Measurements from ENCODE around the gene ETV4. TPM values are rescaled to one million over a fixed set of nuclear protein-coding genes. Genes with fewer than 3 reads are reported as not detected.

The ETV4 gene
- total and polyA plus RNA-seq, 2 of the 13 experiments (the other 11 are each of a cell fraction or from before 2014, with no cell fraction given), result 128 to 330 TPM

DNA sequence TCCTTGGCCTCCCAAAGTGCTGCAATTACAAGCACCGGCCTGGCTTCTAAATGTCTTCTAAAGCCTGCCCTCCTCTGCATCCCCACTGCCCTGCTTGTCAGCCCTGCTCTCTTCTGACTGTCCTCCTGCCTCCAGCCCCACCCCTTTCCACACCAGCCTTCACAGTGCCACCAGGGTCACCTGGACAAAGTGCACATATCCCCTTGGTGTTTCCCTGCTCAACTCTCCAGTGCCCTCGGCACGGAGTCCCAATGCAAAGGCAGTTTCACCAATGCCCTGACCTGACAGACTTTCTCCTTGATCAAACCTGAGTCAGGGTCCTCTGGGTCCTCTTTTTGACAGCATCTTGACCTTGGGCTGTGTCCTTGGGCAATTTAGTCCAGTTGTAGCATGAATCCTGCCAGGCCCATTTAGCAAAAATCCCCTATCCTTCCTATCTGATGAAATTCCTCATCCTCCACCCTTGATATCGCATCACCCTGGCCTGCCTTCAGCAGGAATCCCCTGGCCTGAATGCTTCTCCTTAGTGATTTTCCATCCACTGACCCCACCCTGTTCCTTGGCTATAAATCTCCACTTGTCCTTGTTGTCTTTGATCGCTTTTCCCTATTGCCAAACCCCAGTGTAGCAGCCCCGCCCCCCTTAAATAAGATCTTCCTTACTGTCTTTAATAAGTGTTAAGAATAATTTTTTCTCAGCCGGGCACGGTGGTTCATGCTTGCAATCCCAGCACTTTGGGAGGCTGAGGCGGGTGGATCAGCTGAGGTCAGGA lies 42.7 kb upstream of the ETV4 start (continued):
- TF ChIP-seq, protein P1, sequence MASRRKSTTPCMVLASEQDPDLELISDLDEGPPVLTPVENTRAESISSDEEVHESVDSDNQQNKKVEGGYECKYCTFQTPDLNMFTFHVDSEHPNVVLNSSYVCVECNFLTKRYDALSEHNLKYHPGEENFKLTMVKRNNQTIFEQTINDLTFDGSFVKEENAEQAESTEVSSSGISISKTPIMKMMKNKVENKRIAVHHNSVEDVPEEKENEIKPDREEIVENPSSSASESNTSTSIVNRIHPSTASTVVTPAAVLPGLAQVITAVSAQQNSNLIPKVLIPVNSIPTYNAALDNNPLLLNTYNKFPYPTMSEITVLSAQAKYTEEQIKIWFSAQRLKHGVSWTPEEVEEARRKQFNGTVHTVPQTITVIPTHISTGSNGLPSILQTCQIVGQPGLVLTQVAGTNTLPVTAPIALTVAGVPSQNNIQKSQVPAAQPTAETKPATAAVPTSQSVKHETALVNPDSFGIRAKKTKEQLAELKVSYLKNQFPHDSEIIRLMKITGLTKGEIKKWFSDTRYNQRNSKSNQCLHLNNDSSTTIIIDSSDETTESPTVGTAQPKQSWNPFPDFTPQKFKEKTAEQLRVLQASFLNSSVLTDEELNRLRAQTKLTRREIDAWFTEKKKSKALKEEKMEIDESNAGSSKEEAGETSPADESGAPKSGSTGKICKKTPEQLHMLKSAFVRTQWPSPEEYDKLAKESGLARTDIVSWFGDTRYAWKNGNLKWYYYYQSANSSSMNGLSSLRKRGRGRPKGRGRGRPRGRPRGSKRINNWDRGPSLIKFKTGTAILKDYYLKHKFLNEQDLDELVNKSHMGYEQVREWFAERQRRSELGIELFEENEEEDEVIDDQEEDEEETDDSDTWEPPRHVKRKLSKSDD (CRISPR knock-in tag; IDR thresholded peaks at IDR 0.05; ENCODE audit: low read depth), result 0 out of 2 replicates have a peak, but pooled peaks have one; percentile 35
- TF ChIP-seq GTF3A (CRISPR knock-in tag; conservative IDR thresholded peaks at IDR 0.05) (no peak), RFX1 (IDR thresholded peaks at IDR 0.05) (no peak), ZNF253 (CRISPR knock-in tag; IDR thresholded peaks at IDR 0.05; ENCODE audit: borderline replicate concordance) (no peak), CCDC6 (CRISPR knock-in tag; IDR thresholded peaks at IDR 0.05) (no peak), MTA3 (CRISPR knock-in tag; IDR thresholded peaks at IDR 0.05) (no peak), FOXK1 (CRISPR knock-in tag; IDR thresholded peaks at IDR 0.05; ENCODE audit: borderline replicate concordance, low read depth) (no peak), MED8 (CRISPR knock-in tag; IDR thresholded peaks at IDR 0.05; ENCODE audit: insufficient replicate concordance) (no peak), RARA (CRISPR knock-in tag; IDR thresholded peaks at IDR 0.05) (peak; percentile 76), ZFX (CRISPR knock-in tag; IDR thresholded peaks at IDR 0.05; ENCODE audit: low read depth) (peak; percentile 31; the same call in 1 of the 2 replicates), ZNF589 (CRISPR knock-in tag; conservative IDR thresholded peaks at IDR 0.05) (no peak)
- TF ChIP-seq, protein P2, sequence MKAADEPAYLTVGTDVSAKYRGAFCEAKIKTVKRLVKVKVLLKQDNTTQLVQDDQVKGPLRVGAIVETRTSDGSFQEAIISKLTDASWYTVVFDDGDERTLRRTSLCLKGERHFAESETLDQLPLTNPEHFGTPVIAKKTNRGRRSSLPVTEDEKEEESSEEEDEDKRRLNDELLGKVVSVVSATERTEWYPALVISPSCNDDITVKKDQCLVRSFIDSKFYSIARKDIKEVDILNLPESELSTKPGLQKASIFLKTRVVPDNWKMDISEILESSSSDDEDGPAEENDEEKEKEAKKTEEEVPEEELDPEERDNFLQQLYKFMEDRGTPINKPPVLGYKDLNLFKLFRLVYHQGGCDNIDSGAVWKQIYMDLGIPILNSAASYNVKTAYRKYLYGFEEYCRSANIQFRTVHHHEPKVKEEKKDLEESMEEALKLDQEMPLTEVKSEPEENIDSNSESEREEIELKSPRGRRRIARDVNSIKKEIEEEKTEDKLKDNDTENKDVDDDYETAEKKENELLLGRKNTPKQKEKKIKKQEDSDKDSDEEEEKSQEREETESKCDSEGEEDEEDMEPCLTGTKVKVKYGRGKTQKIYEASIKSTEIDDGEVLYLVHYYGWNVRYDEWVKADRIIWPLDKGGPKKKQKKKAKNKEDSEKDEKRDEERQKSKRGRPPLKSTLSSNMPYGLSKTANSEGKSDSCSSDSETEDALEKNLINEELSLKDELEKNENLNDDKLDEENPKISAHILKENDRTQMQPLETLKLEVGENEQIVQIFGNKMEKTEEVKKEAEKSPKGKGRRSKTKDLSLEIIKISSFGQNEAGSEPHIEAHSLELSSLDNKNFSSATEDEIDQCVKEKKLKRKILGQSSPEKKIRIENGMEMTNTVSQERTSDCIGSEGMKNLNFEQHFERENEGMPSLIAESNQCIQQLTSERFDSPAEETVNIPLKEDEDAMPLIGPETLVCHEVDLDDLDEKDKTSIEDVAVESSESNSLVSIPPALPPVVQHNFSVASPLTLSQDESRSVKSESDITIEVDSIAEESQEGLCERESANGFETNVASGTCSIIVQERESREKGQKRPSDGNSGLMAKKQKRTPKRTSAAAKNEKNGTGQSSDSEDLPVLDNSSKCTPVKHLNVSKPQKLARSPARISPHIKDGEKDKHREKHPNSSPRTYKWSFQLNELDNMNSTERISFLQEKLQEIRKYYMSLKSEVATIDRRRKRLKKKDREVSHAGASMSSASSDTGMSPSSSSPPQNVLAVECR (CRISPR knock-in tag; IDR thresholded peaks at IDR 0.05; ENCODE audit: borderline replicate concordance), result peak; percentile 40; the same call in 1 of the 2 replicates
- TF ChIP-seq, protein P3, sequence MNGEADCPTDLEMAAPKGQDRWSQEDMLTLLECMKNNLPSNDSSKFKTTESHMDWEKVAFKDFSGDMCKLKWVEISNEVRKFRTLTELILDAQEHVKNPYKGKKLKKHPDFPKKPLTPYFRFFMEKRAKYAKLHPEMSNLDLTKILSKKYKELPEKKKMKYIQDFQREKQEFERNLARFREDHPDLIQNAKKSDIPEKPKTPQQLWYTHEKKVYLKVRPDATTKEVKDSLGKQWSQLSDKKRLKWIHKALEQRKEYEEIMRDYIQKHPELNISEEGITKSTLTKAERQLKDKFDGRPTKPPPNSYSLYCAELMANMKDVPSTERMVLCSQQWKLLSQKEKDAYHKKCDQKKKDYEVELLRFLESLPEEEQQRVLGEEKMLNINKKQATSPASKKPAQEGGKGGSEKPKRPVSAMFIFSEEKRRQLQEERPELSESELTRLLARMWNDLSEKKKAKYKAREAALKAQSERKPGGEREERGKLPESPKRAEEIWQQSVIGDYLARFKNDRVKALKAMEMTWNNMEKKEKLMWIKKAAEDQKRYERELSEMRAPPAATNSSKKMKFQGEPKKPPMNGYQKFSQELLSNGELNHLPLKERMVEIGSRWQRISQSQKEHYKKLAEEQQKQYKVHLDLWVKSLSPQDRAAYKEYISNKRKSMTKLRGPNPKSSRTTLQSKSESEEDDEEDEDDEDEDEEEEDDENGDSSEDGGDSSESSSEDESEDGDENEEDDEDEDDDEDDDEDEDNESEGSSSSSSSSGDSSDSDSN (CRISPR knock-in tag; IDR thresholded peaks at IDR 0.05), result peak; percentile 24; the same call in 1 of the 2 replicates
- TF ChIP-seq, protein P4, sequence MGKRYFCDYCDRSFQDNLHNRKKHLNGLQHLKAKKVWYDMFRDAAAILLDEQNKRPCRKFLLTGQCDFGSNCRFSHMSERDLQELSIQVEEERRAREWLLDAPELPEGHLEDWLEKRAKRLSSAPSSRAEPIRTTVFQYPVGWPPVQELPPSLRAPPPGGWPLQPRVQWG (CRISPR knock-in tag; IDR thresholded peaks at IDR 0.05; ENCODE audit: borderline replicate concordance, low read depth), result no peak
- TF ChIP-seq, protein P5, sequence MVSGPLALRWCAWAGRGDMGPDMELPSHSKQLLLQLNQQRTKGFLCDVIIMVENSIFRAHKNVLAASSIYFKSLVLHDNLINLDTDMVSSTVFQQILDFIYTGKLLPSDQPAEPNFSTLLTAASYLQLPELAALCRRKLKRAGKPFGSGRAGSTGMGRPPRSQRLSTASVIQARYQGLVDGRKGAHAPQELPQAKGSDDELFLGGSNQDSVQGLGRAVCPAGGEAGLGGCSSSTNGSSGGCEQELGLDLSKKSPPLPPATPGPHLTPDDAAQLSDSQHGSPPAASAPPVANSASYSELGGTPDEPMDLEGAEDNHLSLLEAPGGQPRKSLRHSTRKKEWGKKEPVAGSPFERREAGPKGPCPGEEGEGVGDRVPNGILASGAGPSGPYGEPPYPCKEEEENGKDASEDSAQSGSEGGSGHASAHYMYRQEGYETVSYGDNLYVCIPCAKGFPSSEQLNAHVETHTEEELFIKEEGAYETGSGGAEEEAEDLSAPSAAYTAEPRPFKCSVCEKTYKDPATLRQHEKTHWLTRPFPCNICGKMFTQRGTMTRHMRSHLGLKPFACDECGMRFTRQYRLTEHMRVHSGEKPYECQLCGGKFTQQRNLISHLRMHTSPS (CRISPR knock-in tag; IDR thresholded peaks at IDR 0.05; ENCODE audit: low read depth), result peak; percentile 92
